HEK293 (cell line): ENCODE measurements around the gene ZNF865.

Source experiments
- CTCF ChIA-PET: fragments of 350-600 bp; formaldehyde crosslinking; extraction: SDS; loops from one replicate; lab custom pipeline; 2021; ENCODE audit warnings: antibody characterized with exemption; lab: Yijun Ruan, JAX
- POLR2A ChIA-PET: fragments of 300-600 bp; formaldehyde crosslinking; extraction: SDS; loops from one replicate; lab custom pipeline; 2020; ENCODE audit warnings: antibody characterized with exemption, inconsistent platforms; lab: Yijun Ruan, JAX
- H3K27ac ChIP-seq: fragments of 200-500 bp; sonication (Bioruptor generic); 2 replicates; pipeline ENCODE4 v1.5.1; 2014; ENCODE audit warnings: low read depth, low read length, control low read depth, inconsistent platforms; ENCODE audit errors: extremely low read depth
- H3K36me3 ChIP-seq, 2 experiments: fragments of 200-500 bp in 1 of 2; sonication (Bioruptor generic) in 1 of 2; 1 replicate in 1 of 2; 2 replicates in 1 of 2; pipeline ENCODE4 v1.5.1; 2014 to 2017; ENCODE audit warnings: inconsistent platforms in 2 of 2, low read length in 2 of 2; ENCODE audit not compliant: control insufficient read depth in 2 of 2, insufficient read depth in 1 of 2
- H3K4me1 ChIP-seq: fragments of 200-500 bp; sonication (Bioruptor generic); 2 replicates; pipeline ENCODE4 v1.5.1; 2014; ENCODE audit warnings: mild to moderate bottlenecking, low read length, inconsistent platforms; ENCODE audit not compliant: control insufficient read depth, insufficient read depth
- H3K4me3 ChIP-seq: 2 replicates; pipeline ENCODE4 v1.5.1; 2011; ENCODE audit warnings: low read depth, mild to moderate bottlenecking, control low read depth, low read length, moderate library complexity
- H3K9me3 ChIP-seq: fragments of 200-500 bp; sonication (Bioruptor generic); 2 replicates; pipeline ENCODE4 v1.5.1; 2014; ENCODE audit warnings: low read depth, low read length, inconsistent platforms; ENCODE audit not compliant: control insufficient read depth, insufficient read depth
- GFI1B ChIP-seq: fragments of 450-650 bp; formaldehyde crosslinking; IDR thresholded peaks from 2 replicates; pipeline ENCODE4 v1.5.1; 2016; ENCODE audit warnings: missing biosample characterization, missing genetic modification characterization
- HOXC10 ChIP-seq: sonication (generic); formaldehyde crosslinking; IDR thresholded peaks from 2 replicates; pipeline ENCODE4 v1.8.1; 2023; ENCODE audit warnings: mild to moderate bottlenecking, missing genetic modification reagents
- KLF1 ChIP-seq: fragments of 450-650 bp; formaldehyde crosslinking; IDR thresholded peaks from 2 replicates; pipeline ENCODE4 v1.5.1; 2016; ENCODE audit warnings: missing biosample characterization, missing genetic modification characterization
- KLF8 ChIP-seq: fragments of 450-650 bp; formaldehyde crosslinking; IDR thresholded peaks from 2 replicates; pipeline ENCODE4 v1.5.1; 2016; ENCODE audit warnings: missing biosample characterization, missing genetic modification characterization
- MEIS1 ChIP-seq: sonication (generic); formaldehyde crosslinking; IDR thresholded peaks from 2 replicates; pipeline ENCODE4 v1.8.1; 2022; ENCODE audit warnings: missing genetic modification reagents, mild to moderate bottlenecking, borderline replicate concordance
- OVOL3 ChIP-seq: fragments of 450-650 bp; formaldehyde crosslinking; IDR thresholded peaks from 2 replicates; pipeline ENCODE4 v1.5.1; 2016; ENCODE audit warnings: missing biosample characterization, missing genetic modification characterization
- SP3 ChIP-seq: fragments of 450-650 bp; formaldehyde crosslinking; IDR thresholded peaks from 2 replicates; pipeline ENCODE4 v1.5.1; 2016; ENCODE audit warnings: missing biosample characterization, missing genetic modification characterization
- YY1 ChIP-seq: fragments of 450-650 bp; formaldehyde crosslinking; IDR thresholded peaks from 2 replicates; pipeline ENCODE4 v1.5.1; 2018; ENCODE audit warnings: missing biosample characterization, missing genetic modification characterization
- ZBTB21 ChIP-seq: fragments of 450-650 bp; formaldehyde crosslinking; IDR thresholded peaks from 2 replicates; pipeline ENCODE4 v1.5.1; 2017; ENCODE audit warnings: missing biosample characterization, missing genetic modification characterization
- ZFP37 ChIP-seq: fragments of 450-650 bp; formaldehyde crosslinking; IDR thresholded peaks from 2 replicates; pipeline ENCODE4 v1.5.1; 2016; ENCODE audit warnings: missing biosample characterization, missing genetic modification characterization
- ZNF175 ChIP-seq: fragments of 450-650 bp; formaldehyde crosslinking; IDR thresholded peaks from 2 replicates; pipeline ENCODE4 v1.5.1; 2016; ENCODE audit warnings: missing biosample characterization, missing genetic modification characterization
- ZNF223 ChIP-seq: fragments of 450-650 bp; formaldehyde crosslinking; IDR thresholded peaks from 2 replicates; pipeline ENCODE4 v1.5.1; 2016; ENCODE audit warnings: missing biosample characterization, missing genetic modification characterization
- ZNF335 ChIP-seq: fragments of 450-650 bp; formaldehyde crosslinking; conservative IDR thresholded peaks from 2 replicates; pipeline ENCODE4 v1.5.1; 2016; ENCODE audit warnings: missing biosample characterization, missing genetic modification characterization
- ZNF501 ChIP-seq: fragments of 450-650 bp; formaldehyde crosslinking; IDR thresholded peaks from 2 replicates; pipeline ENCODE4 v1.5.1; 2016; ENCODE audit warnings: missing biosample characterization, missing genetic modification characterization
- ZNF530 ChIP-seq: fragments of 450-650 bp; formaldehyde crosslinking; IDR thresholded peaks from 2 replicates; pipeline ENCODE4 v1.5.1; 2016; ENCODE audit warnings: low read depth, missing biosample characterization, missing genetic modification characterization
- ZNF600 ChIP-seq: fragments of 450-650 bp; formaldehyde crosslinking; IDR thresholded peaks from 2 replicates; pipeline ENCODE4 v1.5.1; 2016; ENCODE audit warnings: missing biosample characterization, missing genetic modification characterization
- ZNF624 ChIP-seq: fragments of 450-650 bp; formaldehyde crosslinking; IDR thresholded peaks from 2 replicates; pipeline ENCODE4 v1.5.1; 2017; ENCODE audit warnings: missing biosample characterization, missing genetic modification characterization
- ZNF677 ChIP-seq: fragments of 450-650 bp; IDR thresholded peaks from 2 replicates; pipeline ENCODE4 v1.5.0; 2018; ENCODE audit warnings: missing biosample characterization, mild to moderate bottlenecking, missing genetic modification characterization, moderate library complexity
- ZNF785 ChIP-seq: fragments of 450-650 bp; formaldehyde crosslinking; IDR thresholded peaks from 2 replicates; pipeline ENCODE4 v1.5.1; 2016; ENCODE audit warnings: missing biosample characterization, missing genetic modification characterization
- ZNF791 ChIP-seq: fragments of 450-650 bp; formaldehyde crosslinking; IDR thresholded peaks from 2 replicates; pipeline ENCODE4 v1.5.1; 2016; ENCODE audit warnings: missing biosample characterization, missing genetic modification characterization
- ZNF830 ChIP-seq: fragments of 450-650 bp; IDR thresholded peaks from 2 replicates; pipeline ENCODE4 v1.5.0; 2018; ENCODE audit warnings: missing biosample characterization, missing genetic modification characterization, low read depth, mild to moderate bottlenecking, moderate library complexity
- TF ChIP-seq, protein P1 (sequence below): fragments of 450-650 bp; formaldehyde crosslinking; IDR thresholded peaks from 2 replicates; pipeline ENCODE4 v1.5.1; 2016; ENCODE audit warnings: missing biosample characterization, missing genetic modification characterization
- TF ChIP-seq, protein P2 (sequence below): fragments of 450-650 bp; formaldehyde crosslinking; optimal IDR thresholded peaks from 2 replicates; pipeline ENCODE3; 2016; ENCODE audit warnings: missing biosample characterization, mild to moderate bottlenecking, missing genetic modification characterization
- TF ChIP-seq, protein P3 (sequence below): fragments of 450-650 bp; formaldehyde crosslinking; IDR thresholded peaks from 2 replicates; pipeline ENCODE4 v1.5.1; 2016; ENCODE audit warnings: missing biosample characterization, missing genetic modification characterization
- TF ChIP-seq, protein P4 (sequence below): fragments of 450-650 bp; formaldehyde crosslinking; IDR thresholded peaks from 2 replicates; pipeline ENCODE4 v1.5.1; 2016; ENCODE audit warnings: missing biosample characterization, missing genetic modification characterization
- TF ChIP-seq, protein P5 (sequence below): fragments of 450-650 bp; formaldehyde crosslinking; IDR thresholded peaks from 2 replicates; pipeline ENCODE4 v1.5.1; 2017; ENCODE audit warnings: missing biosample characterization, missing genetic modification characterization

ZNF865 gene

DNA sequence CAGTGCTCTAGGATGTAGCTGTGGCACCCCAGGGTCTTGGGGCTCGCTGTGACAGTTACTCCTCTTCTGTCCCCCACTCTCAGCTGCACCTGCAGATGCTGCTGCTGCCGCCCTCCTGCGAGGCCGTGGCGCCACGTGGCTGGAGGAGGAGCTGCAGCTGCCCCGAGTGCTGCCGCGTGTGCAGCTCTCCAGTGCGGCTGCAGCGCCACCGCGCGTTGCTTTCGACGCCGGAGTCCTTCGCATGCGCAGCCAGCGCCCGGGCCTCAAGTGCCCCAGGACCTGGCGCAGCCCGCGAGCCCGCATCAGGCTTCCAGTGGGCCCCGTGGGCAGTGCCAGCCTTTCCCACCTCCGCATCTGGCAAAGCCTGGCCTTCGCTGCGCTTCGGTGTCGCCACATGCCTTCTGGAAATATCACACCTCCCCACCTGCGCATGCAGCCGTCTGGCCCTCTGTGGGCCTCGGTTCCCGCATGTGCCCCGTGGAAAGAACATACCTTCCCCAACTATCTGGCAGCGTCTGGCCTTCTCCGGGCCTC lies 34.7 kb downstream of the ZNF865 start (continued):
- TF ChIP-seq, protein P1, sequence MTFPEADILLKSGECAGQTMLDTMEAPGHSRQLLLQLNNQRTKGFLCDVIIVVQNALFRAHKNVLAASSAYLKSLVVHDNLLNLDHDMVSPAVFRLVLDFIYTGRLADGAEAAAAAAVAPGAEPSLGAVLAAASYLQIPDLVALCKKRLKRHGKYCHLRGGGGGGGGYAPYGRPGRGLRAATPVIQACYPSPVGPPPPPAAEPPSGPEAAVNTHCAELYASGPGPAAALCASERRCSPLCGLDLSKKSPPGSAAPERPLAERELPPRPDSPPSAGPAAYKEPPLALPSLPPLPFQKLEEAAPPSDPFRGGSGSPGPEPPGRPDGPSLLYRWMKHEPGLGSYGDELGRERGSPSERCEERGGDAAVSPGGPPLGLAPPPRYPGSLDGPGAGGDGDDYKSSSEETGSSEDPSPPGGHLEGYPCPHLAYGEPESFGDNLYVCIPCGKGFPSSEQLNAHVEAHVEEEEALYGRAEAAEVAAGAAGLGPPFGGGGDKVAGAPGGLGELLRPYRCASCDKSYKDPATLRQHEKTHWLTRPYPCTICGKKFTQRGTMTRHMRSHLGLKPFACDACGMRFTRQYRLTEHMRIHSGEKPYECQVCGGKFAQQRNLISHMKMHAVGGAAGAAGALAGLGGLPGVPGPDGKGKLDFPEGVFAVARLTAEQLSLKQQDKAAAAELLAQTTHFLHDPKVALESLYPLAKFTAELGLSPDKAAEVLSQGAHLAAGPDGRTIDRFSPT (tag by site-specific recombination) = peak; percentile 40; the same call in 1 of the 2 replicates
- 0 out of 2 replicates have a peak, but pooled peaks have one; percentile 5 for TF ChIP-seq ZNF677 (tag by site-specific recombination)
- TF ChIP-seq, all 188 proteins: peak for 5

DNA sequence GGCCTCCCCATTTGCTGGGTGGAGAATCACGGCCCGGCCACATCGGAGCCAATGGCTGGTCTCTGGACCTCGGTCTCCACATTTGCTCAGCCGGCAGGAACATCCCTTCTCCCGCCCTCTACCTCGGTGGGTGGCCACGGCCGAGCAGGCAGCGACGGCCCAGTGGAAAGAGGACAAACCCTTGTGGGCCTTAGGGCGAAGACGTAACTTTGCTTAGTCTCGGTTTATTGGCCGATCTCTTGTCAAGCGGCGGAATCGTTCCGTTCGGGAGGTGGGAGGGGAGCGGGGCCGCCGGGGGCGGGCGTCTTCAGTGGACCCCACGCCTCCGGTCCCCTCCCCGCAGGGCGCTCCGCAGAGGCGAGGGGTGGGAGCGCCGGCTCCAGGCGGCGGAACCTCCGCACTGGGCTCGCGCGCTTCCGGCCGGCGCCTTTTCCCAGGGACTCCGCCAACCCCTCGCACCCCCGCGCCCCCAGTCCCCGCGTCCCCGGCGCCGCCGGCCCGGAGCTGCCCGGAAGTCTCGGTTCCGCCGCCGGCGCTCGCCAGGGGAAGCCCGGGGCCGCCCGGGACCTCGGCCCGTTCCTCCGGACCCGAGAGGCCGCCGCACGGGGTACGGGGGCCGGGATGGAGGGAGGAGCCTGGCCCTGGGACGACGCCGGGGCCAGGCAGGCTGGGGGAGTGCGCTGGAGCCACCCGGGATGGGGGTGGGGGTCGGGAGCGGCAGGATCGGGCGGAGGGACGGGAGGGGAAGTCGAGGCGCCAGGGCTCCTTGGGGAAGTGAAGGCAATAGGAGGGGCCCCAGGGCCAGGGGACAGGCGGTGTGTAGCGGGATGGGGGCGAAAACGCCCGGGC lies 35.4 kb downstream of the ZNF865 start, which contains the start of gene ZNF580:
Gene ZNF580 (plus strand): TSS at position 426 of the 849 bp plus-strand sequence. CDS start 1,507 bp downstream, outside the sequence.
- peak within 1 kb of the TSS; percentile 61 for H3K4me3 ChIP-seq
- H3K4me1 ChIP-seq = peaks cover 28% of the 10 kb centered on the region
- peak within 1 kb of the TSS; percentile 96 for H3K27ac ChIP-seq
- H3K36me3 ChIP-seq = peaks cover 15 to 26% of the 10 kb centered on the region in 2 experiments; a peak in 2 of 3 replicates
- CTCF ChIA-PET = interaction anchor here (1.0 to 1.3 kb wide), 2 partner anchors 13 to 17 kb away, joined by 4 to 8 read pairs; partner anchors contain the start of gene ZNF784
- H3K9me3 ChIP-seq = no peaks in the 10 kb centered on the region
- POLR2A ChIA-PET = interaction anchor here (0.6 to 1.0 kb wide), 2 partner anchors 16 to 179 kb away, joined by 3 to 4 read pairs; partner anchors contain the start of gene ISOC2
- TF ChIP-seq MEIS1 (CRISPR knock-in tag) (no peak), ZNF624 (tag by site-specific recombination) (no peak), ZNF530 (tag by site-specific recombination) (no peak), KLF1 (tag by site-specific recombination) (peak; percentile 31; the same call in 1 of the 2 replicates), HOXC10 (CRISPR knock-in tag) (peak; percentile 63; the same call in 1 of the 2 replicates), GFI1B (tag by site-specific recombination) (no peak), ZNF791 (tag by site-specific recombination) (no peak), ZNF335 (tag by site-specific recombination) (peak; percentile 90), ZNF501 (tag by site-specific recombination) (peak; percentile 49; the same call in 1 of the 2 replicates), ZFP37 (tag by site-specific recombination) (peak; percentile 43; the same call in 1 of the 2 replicates), ZNF830 (tag by site-specific recombination) (no peak), ZNF223 (no peak), SP3 (tag by site-specific recombination) (peak; percentile 80), YY1 (tag by site-specific recombination) (no peak), OVOL3 (tag by site-specific recombination) (no peak), ZNF785 (tag by site-specific recombination) (no peak), ZBTB21 (no peak), KLF8 (tag by site-specific recombination) (peak; percentile 57), ZNF600 (tag by site-specific recombination) (no peak), ZNF175 (no peak)
- TF ChIP-seq, protein P2, sequence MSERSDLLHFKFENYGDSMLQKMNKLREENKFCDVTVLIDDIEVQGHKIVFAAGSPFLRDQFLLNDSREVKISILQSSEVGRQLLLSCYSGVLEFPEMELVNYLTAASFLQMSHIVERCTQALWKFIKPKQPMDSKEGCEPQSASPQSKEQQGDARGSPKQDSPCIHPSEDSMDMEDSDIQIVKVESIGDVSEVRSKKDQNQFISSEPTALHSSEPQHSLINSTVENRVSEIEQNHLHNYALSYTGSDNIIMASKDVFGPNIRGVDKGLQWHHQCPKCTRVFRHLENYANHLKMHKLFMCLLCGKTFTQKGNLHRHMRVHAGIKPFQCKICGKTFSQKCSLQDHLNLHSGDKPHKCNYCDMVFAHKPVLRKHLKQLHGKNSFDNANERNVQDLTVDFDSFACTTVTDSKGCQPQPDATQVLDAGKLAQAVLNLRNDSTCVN (tag by site-specific recombination) = peak; percentile 48
- TF ChIP-seq, protein P3, sequence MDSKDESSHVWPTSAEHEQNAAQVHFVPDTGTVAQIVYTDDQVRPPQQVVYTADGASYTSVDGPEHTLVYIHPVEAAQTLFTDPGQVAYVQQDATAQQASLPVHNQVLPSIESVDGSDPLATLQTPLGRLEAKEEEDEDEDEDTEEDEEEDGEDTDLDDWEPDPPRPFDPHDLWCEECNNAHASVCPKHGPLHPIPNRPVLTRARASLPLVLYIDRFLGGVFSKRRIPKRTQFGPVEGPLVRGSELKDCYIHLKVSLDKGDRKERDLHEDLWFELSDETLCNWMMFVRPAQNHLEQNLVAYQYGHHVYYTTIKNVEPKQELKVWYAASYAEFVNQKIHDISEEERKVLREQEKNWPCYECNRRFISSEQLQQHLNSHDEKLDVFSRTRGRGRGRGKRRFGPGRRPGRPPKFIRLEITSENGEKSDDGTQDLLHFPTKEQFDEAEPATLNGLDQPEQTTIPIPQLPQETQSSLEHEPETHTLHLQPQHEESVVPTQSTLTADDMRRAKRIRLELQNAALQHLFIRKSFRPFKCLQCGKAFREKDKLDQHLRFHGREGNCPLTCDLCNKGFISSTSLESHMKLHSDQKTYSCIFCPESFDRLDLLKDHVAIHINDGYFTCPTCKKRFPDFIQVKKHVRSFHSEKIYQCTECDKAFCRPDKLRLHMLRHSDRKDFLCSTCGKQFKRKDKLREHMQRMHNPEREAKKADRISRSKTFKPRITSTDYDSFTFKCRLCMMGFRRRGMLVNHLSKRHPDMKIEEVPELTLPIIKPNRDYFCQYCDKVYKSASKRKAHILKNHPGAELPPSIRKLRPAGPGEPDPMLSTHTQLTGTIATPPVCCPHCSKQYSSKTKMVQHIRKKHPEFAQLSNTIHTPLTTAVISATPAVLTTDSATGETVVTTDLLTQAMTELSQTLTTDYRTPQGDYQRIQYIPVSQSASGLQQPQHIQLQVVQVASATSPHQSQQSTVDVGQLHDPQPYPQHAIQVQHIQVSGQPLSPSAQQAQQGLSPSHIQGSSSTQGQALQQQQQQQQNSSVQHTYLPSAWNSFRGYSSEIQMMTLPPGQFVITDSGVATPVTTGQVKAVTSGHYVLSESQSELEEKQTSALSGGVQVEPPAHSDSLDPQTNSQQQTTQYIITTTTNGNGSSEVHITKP (tag by site-specific recombination) = peak; percentile 69; the same call in 1 of the 2 replicates
- TF ChIP-seq, protein P4, sequence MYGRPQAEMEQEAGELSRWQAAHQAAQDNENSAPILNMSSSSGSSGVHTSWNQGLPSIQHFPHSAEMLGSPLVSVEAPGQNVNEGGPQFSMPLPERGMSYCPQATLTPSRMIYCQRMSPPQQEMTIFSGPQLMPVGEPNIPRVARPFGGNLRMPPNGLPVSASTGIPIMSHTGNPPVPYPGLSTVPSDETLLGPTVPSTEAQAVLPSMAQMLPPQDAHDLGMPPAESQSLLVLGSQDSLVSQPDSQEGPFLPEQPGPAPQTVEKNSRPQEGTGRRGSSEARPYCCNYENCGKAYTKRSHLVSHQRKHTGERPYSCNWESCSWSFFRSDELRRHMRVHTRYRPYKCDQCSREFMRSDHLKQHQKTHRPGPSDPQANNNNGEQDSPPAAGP = peak; percentile 46; the same call in 1 of the 2 replicates
- TF ChIP-seq, protein P5, sequence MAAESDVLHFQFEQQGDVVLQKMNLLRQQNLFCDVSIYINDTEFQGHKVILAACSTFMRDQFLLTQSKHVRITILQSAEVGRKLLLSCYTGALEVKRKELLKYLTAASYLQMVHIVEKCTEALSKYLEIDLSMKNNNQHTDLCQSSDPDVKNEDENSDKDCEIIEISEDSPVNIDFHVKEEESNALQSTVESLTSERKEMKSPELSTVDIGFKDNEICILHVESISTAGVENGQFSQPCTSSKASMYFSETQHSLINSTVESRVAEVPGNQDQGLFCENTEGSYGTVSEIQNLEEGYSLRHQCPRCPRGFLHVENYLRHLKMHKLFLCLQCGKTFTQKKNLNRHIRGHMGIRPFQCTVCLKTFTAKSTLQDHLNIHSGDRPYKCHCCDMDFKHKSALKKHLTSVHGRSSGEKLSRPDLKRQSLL (tag by site-specific recombination) = peak; percentile 87
